HK-2 (cell line): ENCODE results near the gene NFE2L3.
A peak's percentile ranks its signal among the peaks of the same experiment; 100 is the strongest.

Experiments used
- DNase-seq: peaks from one replicate; pipeline ENCODE4 v3.0.0-alpha.2; 2018; ENCODE audit not compliant: unreplicated experiment

Gene NFE2L3

GRCh38 chr7:26199301-26200037, 47.5 kb downstream of the NFE2L3 start:
- no peak for DNase-seq

- peak; percentile 67 for DNase-seq
Observed at GRCh38 chr7:26200038-26200443, 48.0 kb downstream of the NFE2L3 start.

GRCh38 chr7:26200444-26201246, 48.6 kb downstream of the NFE2L3 start, which contains the start of gene HNRNPA2B1:
Gene HNRNPA2B1 (minus strand): TSS chr7:26200746. CDS start chr7:26200577, 169 bp downstream.
- DNase-seq, result peak; percentile 98

DNA sequence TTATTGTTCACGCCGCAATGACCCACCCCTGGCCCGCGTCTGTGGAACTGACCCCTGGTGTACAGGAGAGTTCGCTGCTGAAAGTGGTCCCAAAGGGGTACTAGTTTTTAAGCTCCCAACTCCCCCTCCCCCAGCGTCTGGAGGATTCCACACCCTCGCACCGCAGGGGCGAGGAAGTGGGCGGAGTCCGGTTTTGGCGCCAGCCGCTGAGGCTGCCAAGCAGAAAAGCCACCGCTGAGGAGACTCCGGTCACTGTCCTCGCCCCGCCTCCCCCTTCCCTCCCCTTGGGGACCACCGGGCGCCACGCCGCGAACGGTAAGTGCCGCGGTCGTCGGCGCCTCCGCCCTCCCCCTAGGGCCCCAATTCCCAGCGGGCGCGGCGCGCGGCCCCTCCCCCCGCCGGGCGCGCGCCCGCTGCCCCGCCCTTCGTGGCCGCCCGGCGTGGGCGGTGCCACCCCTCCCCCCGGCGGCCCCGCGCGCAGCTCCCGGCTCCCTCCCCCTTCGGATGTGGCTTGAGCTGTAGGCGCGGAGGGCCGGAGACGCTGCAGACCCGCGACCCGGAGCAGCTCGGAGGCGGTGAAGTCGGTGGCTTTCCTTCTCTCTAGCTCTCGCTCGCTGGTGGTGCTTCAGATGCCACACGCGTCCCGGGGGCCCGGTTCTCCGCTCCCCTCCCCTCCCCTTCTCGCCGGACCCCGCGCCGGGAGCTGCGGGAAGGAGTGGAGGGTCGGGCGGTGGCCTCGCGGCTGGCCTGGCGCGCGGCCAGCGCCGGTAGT, 49.4 kb downstream of the NFE2L3 start, which contains the start of gene CBX3:
TSS of gene CBX3 (plus strand) at position 499 of the 772 bp plus-strand sequence. CDS start 1,254 bp downstream, outside the sequence.
- DNase-seq, result peak; percentile 92

DNA sequence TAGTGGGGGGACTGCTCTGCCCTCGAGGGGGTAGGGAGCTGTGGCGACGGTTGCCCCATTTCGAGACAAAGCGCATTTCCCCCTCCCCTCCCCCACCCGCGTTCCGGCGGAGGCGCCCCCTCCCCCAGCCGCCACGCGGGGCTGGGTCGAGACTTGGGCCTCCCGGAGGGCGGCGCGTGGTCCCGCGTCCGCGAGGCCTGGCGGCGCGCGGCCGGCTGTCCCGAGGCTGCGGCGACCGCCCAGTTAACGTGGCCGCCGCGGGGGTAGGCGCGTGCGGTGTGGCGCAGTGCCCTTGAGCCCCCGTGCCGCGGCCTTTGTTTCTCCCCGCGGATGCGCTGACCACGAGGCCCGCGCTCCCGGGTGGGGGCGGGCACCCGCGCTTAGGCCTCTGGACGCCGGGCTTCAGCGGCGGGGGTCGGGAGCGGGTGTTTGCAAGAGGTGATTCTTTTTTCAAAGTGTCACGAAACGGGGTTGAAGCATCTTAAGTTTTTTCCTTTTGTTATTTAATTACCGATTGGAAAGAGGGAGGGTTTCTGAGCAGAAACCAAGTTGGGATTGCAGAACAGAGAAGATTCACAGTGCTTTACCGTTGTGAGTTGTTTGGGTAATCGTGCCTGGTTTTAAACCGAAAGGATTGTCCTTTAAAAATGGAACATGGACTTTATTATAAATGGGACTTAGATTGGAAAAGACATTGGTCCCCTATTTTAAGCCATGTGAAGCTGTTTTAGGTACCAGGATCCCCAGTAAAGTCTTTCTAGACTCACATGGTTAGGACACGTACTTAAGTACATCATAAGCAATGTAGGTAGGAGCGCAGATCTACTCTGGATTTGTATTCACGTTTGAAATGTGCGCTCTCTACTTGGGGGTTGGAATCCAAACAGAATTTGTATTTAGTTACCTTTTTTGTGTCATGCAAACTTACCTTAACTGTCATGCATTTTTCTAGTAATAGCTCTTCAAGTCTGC, 50.3 kb downstream of the NFE2L3 start:
- peak; percentile 60 for DNase-seq

DNA sequence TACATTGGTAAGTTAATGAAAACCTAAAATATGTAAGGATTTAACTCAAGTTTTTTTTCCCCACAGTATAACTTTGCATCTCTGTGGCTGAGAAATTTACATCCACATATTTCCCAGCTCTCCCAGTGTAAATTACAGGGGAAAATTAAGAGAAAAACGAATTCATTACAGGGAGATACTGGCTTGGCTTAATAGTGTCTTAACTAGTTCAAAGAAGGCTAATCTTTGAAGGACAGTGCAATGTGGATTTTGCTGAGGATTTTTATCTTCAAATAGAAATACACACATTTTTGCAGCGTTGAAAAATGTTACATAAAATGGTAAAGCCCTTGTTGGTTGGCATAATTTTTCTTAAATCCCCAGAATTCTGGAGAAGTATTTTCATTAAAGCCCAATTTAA, 51.0 kb downstream of the NFE2L3 start:
- DNase-seq, result no peak

DNA sequence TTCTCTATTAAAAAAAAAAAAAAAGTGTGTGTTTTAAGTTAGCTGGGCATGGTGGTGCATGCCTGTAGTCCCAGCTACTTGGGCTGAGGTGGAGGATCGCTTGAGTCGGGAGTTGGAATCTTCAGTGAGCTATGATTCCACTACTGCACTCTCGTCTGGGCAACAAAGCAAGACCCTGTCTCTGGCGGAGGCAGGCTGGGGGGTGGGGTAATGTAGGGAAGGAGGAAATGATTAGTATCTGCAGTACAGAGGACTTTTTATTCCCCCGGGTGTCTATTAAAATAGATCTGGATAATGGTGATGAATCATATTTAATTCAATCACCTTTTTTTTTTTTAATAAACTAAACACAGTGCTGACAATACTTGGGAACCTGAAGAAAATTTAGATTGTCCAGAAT, 56.0 kb downstream of the NFE2L3 start:
- DNase-seq, result no peak

- no peak for DNase-seq
Observed at GRCh38 chr7:26212921-26213718, 61.1 kb downstream of the NFE2L3 start.

- DNase-seq, result no peak
Observed at GRCh38 chr7:26213807-26214515, 62.0 kb downstream of the NFE2L3 start.

GRCh38 chr7:26216049-26216448, 64.1 kb downstream of the NFE2L3 start:
- no peak for DNase-seq

GRCh38 chr7:26224359-26224758, 72.4 kb downstream of the NFE2L3 start:
- no peak for DNase-seq

DNA sequence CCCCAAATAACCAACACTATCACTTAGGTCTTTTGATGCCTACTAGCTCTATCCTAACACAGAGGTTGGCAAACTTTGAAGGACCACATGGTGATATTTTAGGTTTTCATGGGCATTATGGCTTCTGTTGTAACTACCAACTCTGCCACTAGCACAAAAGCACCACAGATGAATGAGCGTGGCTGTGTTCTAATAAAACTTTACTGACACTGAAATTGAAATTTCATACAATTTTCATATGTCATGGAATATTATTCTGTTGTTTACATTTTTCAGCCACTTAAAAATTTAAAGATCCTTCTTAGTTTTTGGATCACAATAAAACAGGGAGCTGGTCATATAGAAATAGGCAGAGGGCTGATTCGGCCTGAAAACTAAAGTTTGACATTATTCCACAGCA, 76.0 kb downstream of the NFE2L3 start:
- DNase-seq, result no peak

- no peak for DNase-seq
Observed at GRCh38 chr7:26233902-26234511, 82.0 kb downstream of the NFE2L3 start.
